ELF-1 (cell line): ENCODE measurements around the gene TGM4.

Experiments used
- DNase-seq: peaks from one replicate; pipeline ENCODE4 v3.0.0-alpha.2; 2016; ENCODE audit warnings: low read depth, low spot score

The TGM4 gene

GRCh38 chr3:44954304-44954703 is 79.9 kb downstream of the TGM4 start:
- DNase-seq = no peak

DNA sequence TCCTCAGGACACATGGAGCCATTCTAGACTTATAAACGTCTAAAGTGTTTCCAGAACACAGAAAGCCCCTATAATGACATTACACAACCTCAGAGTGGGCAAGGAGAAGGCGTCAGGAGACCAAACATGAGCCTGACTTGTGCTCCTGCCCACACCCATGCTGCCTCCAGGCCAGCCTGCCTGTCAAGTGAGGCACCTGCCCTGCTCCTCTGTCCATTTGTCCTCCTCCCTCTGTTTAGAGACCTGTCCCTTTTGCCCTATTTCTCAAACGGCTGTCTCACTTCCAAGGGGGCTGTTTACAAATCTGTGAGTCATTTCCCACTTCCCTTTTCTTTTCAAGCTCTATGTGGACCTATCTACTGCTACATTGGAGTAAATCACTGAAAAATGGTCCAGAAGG is 80.6 kb downstream of the TGM4 start:
- no peak for DNase-seq

- no peak for DNase-seq
These were observed 81.5 kb downstream of the TGM4 start for GRCh38 chr3:44955917-44956316.

- no peak for DNase-seq
These were observed 83.6 kb downstream of the TGM4 start for GRCh38 chr3:44957986-44958385.

- no peak for DNase-seq
These were observed 84.0 kb downstream of the TGM4 start for GRCh38 chr3:44958386-44958785.

- DNase-seq = no peak
These were observed 86.1 kb downstream of the TGM4 start for GRCh38 chr3:44960387-44961026.

DNA sequence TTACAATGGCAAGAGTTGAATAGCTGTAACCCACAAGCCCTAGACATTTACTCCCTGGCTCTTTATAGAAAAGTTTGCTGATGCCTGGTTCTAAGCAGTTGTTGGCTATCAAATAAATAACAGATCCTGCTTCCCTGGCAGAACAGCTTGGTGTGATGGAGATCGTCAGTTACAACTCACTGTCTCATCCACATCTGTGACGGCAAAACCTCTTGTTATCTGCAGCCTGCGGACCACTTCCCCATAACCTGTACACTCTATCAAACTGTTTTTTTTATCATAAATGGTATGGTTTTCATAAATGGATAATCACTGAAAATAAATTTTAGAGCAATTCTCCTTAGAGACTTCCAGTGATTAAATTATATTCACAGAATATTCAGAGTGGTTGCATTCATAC is 87.5 kb downstream of the TGM4 start:
- DNase-seq = no peak

- DNase-seq = no peak
These were observed 88.4 kb downstream of the TGM4 start for GRCh38 chr3:44962621-44963393.

- no peak for DNase-seq
These were observed 89.3 kb downstream of the TGM4 start for GRCh38 chr3:44963571-44964325.
